Measurements from ENCODE around the gene ZNRF4.

DNA sequence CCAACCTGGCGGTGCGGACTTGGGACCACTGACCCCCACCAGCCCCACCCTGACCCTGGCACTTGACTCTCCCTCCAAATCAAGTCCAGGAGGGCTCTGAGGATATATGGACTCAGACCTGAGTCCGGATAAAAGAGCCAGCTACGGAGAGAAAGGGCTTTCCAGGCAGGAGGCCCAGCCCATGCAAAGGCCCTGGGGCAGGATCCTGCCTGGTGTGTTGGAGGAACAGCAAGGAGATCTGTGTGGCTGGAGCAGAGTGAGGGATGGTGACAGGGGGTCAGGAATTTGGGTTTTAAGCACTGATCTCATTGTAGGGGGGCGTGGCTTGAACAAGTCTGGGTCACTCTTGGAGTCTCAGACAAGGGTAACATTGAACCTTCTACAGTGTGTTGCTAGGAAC is 474 bp upstream of the ZNRF4 start:
- TF ChIP-seq POLR2A (IDR thresholded peaks at IDR 0.05; ENCODE audit: low read depth, low read length) = no peak
- no peak for TF ChIP-seq POLR2AphosphoS5 (IDR thresholded peaks at IDR 0.05; ENCODE audit: low read depth, low read length)
